Endodermal cell (in vitro differentiated cells): ENCODE data around the gene C1QTNF12. TPM values are rescaled to one million over a fixed set of nuclear protein-coding genes. Genes with fewer than 3 reads are reported as not detected.
A peak's percentile ranks its signal among the peaks of the same experiment; 100 is the strongest.

ENCODE experiments used
- DNase-seq: peaks from one replicate; pipeline ENCODE4 v3.0.0-alpha.2; 2017
- H3K27ac ChIP-seq: 2 replicates; pipeline ENCODE4 v1.5.1; 2013; ENCODE audit warnings: mild to moderate bottlenecking, low read depth, low read length, moderate library complexity
- H3K27me3 ChIP-seq: 2 replicates; pipeline ENCODE4 v1.6.1; 2013; ENCODE audit warnings: mild to moderate bottlenecking, low read length, moderate library complexity; ENCODE audit not compliant: insufficient read depth, control insufficient read depth, poor library complexity, severe bottlenecking
- H3K36me3 ChIP-seq: 2 replicates; pipeline ENCODE4 v1.7.0; 2013; ENCODE audit warnings: mild to moderate bottlenecking, low read length, moderate library complexity; ENCODE audit not compliant: control insufficient read depth, insufficient read depth
- H3K4me1 ChIP-seq: one replicate; pipeline ENCODE4 v1.7.0; 2013; ENCODE audit warnings: low read length; ENCODE audit not compliant: control insufficient read depth, insufficient read depth
- H3K4me3 ChIP-seq: 2 replicates; pipeline ENCODE4 v1.5.1; 2013; ENCODE audit warnings: mild to moderate bottlenecking, low read length, moderate library complexity
- H3K9ac ChIP-seq: 2 replicates; pipeline ENCODE4 v1.6.1; 2013; ENCODE audit warnings: mild to moderate bottlenecking, low read length, moderate library complexity; ENCODE audit not compliant: poor library complexity, severe bottlenecking; ENCODE audit errors: extremely low read depth
- H3K9me3 ChIP-seq: 2 replicates; pipeline ENCODE4 v1.6.1; 2013; ENCODE audit warnings: mild to moderate bottlenecking, low read length, moderate library complexity; ENCODE audit not compliant: control insufficient read depth
- H3K27ac Mint-ChIP-seq: 2 replicates; pipeline ENCODE4 v1.8.0; 2020; ENCODE audit warnings: mixed read lengths
- H3K27me3 Mint-ChIP-seq: 2 replicates; pipeline ENCODE4 v1.8.0; 2021; ENCODE audit warnings: mild to moderate bottlenecking, mixed read lengths; ENCODE audit not compliant: insufficient read depth
- H3K36me3 Mint-ChIP-seq: 2 replicates; pipeline ENCODE4 v1.8.0; 2020; ENCODE audit warnings: low read depth, mixed read lengths
- H3K4me1 Mint-ChIP-seq: 2 replicates; pipeline ENCODE4 v1.8.0; 2020; ENCODE audit warnings: mixed read lengths
- H3K4me3 Mint-ChIP-seq: 2 replicates; pipeline ENCODE4 v1.8.0; 2020; ENCODE audit warnings: mild to moderate bottlenecking, moderate library complexity, mixed read lengths
- H3K9me3 Mint-ChIP-seq: 2 replicates; pipeline ENCODE4 v1.8.0; 2020; ENCODE audit warnings: mild to moderate bottlenecking, mixed read lengths
- WGBS, 2 experiments: methylation state at CpG; one replicate each; pipeline versions ENCODE4 v1.1.5 to v1.1.7; 2013; ENCODE audit warnings: missing lambda C conversion rate in 2 of 2, mixed read lengths in 1 of 2; ENCODE audit not compliant: insufficient coverage in 1 of 2, insufficient read length in 1 of 2; 5-methylcytosine and 5-hydroxymethylcytosine counted together
- total RNA-seq, 2 donors: library from RNA; stranded (reverse); fragmentation: NEBNext Ultra II Directional in 1 of 2; extraction: Animal tissue kit (Norgen Biotek cat#: 25700) in 1 of 2; gene quantifications; 2 replicates in 1 of 2; 3 replicates in 1 of 2; pipeline ENCODE4 v1.2.1, GENCODE V29; 2021
- TF ChIP-seq, protein P1 (sequence below): fragments of 200-600 bp; sonication (generic); conservative IDR thresholded peaks from 2 replicates; pipeline ENCODE4 v1.5.0; 2021; ENCODE audit warnings: antibody characterized with exemption, mild to moderate bottlenecking

C1QTNF12 gene
- total RNA-seq, 2 donors from 2014 or later: 8.1 to 13.5 TPM

DNA sequence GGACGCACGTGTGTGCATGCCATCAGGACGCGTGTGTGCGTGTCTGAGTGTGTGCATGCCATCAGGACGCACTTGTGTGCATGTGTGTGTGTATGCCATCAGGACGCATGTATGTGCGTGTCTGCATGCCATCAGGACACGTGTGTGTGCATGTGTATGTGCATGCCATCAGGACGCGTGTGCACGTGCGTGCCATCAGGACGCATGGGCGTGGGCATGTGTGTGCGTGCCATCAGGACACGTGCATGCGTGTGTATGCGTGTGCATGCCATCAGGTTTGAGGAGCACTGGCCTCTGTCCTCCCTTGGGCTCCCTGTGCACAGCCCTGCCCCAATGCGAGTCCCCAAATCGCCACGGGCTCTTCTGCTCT is 12.6 kb upstream of the C1QTNF12 start:
- no peak overlapping the region for H3K9ac ChIP-seq
- no peaks in the 10 kb centered on the region for H3K27me3 ChIP-seq
- H3K4me3 ChIP-seq: no peak overlapping the region
- peaks cover 59% of the 10 kb centered on the region for H3K36me3 Mint-ChIP-seq
- no peak for DNase-seq
- no peak overlapping the region for H3K27ac ChIP-seq
- TF ChIP-seq, protein P1, sequence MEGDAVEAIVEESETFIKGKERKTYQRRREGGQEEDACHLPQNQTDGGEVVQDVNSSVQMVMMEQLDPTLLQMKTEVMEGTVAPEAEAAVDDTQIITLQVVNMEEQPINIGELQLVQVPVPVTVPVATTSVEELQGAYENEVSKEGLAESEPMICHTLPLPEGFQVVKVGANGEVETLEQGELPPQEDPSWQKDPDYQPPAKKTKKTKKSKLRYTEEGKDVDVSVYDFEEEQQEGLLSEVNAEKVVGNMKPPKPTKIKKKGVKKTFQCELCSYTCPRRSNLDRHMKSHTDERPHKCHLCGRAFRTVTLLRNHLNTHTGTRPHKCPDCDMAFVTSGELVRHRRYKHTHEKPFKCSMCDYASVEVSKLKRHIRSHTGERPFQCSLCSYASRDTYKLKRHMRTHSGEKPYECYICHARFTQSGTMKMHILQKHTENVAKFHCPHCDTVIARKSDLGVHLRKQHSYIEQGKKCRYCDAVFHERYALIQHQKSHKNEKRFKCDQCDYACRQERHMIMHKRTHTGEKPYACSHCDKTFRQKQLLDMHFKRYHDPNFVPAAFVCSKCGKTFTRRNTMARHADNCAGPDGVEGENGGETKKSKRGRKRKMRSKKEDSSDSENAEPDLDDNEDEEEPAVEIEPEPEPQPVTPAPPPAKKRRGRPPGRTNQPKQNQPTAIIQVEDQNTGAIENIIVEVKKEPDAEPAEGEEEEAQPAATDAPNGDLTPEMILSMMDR: no peak
- peaks cover 72% of the 10 kb centered on the region for H3K36me3 ChIP-seq
- H3K9me3 Mint-ChIP-seq: no peaks in the 10 kb centered on the region
- no peak overlapping the region for H3K4me3 Mint-ChIP-seq
- WGBS, 2 experiments: 96 to 100% methylated on average over 22 of the region's 22 CpGs
- no peaks in the 10 kb centered on the region for H3K4me1 ChIP-seq
- no peak overlapping the region for H3K27ac Mint-ChIP-seq
- H3K27me3 Mint-ChIP-seq: no peaks in the 10 kb centered on the region
- H3K9me3 ChIP-seq: no peaks in the 10 kb centered on the region
- H3K4me1 Mint-ChIP-seq: peaks cover 8% of the 10 kb centered on the region

GRCh38 chr1:1256956-1257871 is 10.7 kb upstream of the C1QTNF12 start:
- Mint-ChIP-seq H3K36me3 (peaks cover 65% of the 10 kb centered on the region), H3K9me3 (no peaks in the 10 kb centered on the region), H3K4me1 (peaks cover 8% of the 10 kb centered on the region), H3K27ac (peak overlapping the region; percentile 90), H3K4me3 (peak overlapping the region; percentile 20), H3K27me3 (no peaks in the 10 kb centered on the region)
- Histone ChIP-seq H3K9ac (no peak overlapping the region), H3K4me1 (no peaks in the 10 kb centered on the region), H3K27ac (no peak overlapping the region), H3K36me3 (peaks cover 66% of the 10 kb centered on the region), H3K27me3 (no peaks in the 10 kb centered on the region), H3K9me3 (no peaks in the 10 kb centered on the region), H3K4me3 (no peak overlapping the region)
- 92 to 98% methylated on average over 12 to 27 of the region's 31 CpGs for WGBS, 2 experiments
- DNase-seq: no peak
- TF ChIP-seq, protein P1: no peak

DNA sequence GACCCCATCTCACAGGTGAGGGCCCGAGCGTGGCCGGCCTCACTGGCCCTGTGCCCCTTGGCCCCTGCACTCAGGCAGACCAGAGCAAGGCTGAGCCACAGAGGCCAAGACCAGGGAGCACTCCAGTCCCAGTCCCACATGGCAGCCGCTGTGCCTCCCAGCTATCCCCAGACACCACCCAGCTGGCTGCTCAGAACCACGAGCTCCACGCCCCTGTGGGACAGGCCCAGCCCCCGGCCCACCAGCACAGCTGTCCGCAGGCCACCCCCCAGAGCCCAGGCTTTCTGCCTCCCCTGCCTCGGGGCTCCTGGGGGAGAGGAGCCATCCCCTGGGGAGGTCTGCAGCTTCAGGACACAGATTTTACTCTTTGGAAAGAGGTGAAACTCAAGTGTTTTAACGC is 9.1 kb upstream of the C1QTNF12 start:
- no peaks in the 10 kb centered on the region for H3K4me1 ChIP-seq
- H3K4me3 ChIP-seq: no peak overlapping the region
- Mint-ChIP-seq H3K27me3 (no peaks in the 10 kb centered on the region), H3K4me1 (peaks cover 8% of the 10 kb centered on the region), H3K4me3 (no peak overlapping the region), H3K36me3 (peaks cover 61% of the 10 kb centered on the region), H3K9me3 (no peaks in the 10 kb centered on the region), H3K27ac (peak overlapping the region; percentile 61)
- peaks cover 56% of the 10 kb centered on the region for H3K36me3 ChIP-seq
- no peaks in the 10 kb centered on the region for H3K9me3 ChIP-seq
- TF ChIP-seq, protein P1: no peak
- H3K27ac ChIP-seq: no peak overlapping the region
- no peak for DNase-seq
- no peaks in the 10 kb centered on the region for H3K27me3 ChIP-seq
- H3K9ac ChIP-seq: no peak overlapping the region
- 91 to 96% methylated on average over 4 to 10 of the region's 10 CpGs for WGBS, 2 experiments
